Uterus (tissue), 4 donors: Measurements from ENCODE around the gene RPL19. TPM values are rescaled to one million over a fixed set of nuclear protein-coding genes. Genes with fewer than 3 reads are reported as not detected.

Experiments
- DNase-seq, 2 donors: peaks; one replicate each; pipeline ENCODE4 v3.0.0-alpha.2; 2019 to 2020
- H3K27ac ChIP-seq, 2 donors: fragments of 200-600 bp; sonication (generic); 1 replicate in 1 of 2; 2 replicates in 1 of 2; pipeline ENCODE4 v1.5.1; 2016 to 2018
- H3K27me3 ChIP-seq, 2 donors: fragments of 200-600 bp; sonication (generic); one replicate each; pipeline ENCODE4 v1.5.1; 2018 to 2019; ENCODE audit warnings: control low read depth in 1 of 2
- H3K36me3 ChIP-seq, 2 donors: fragments of 200-600 bp; sonication (generic); one replicate each; pipeline ENCODE4 v1.5.1; 2019; ENCODE audit warnings: control low read depth in 1 of 2
- H3K4me1 ChIP-seq, 2 donors: fragments of 200-600 bp; sonication (generic); one replicate each; pipeline ENCODE4 v1.5.1; 2018 to 2019; ENCODE audit warnings: control low read depth in 1 of 2
- H3K4me3 ChIP-seq, 2 donors: fragments of 200-600 bp; sonication (generic); 1 replicate in 1 of 2; 2 replicates in 1 of 2; pipeline ENCODE4 v1.5.1; 2018 to 2019; ENCODE audit warnings: mild to moderate bottlenecking in 1 of 2
- H3K9me3 ChIP-seq, 2 donors: fragments of 200-600 bp; sonication (generic); one replicate each; pipeline ENCODE4 v1.5.1; 2019; ENCODE audit warnings: control low read depth in 1 of 2
- CTCF ChIP-seq, 4 experiments: fragments of 200-600 bp in 2 of 4; fragments of 450-650 bp in 2 of 4; sonication (generic) in 2 of 4; IDR thresholded peaks; one replicate each; pipeline ENCODE4 v1.5.1; 2016 to 2019; ENCODE audit warnings: antibody characterized with exemption in 4 of 4, mild to moderate bottlenecking in 2 of 4, moderate library complexity in 1 of 4
- POLR2A ChIP-seq, 2 donors: fragments of 450-650 bp; IDR thresholded peaks; one replicate each; pipeline ENCODE4 v1.6.1; 2016; ENCODE audit warnings: antibody characterized with exemption in 2 of 2, mild to moderate bottlenecking in 1 of 2, moderate library complexity in 1 of 2
- intact Hi-C: fragments of 100-400 bp; cut with DNase I; formaldehyde crosslinking; loops from one replicate; pipeline ENCODE4 v1.15.1; 2023; ENCODE audit warnings: low total_unique reads
- total RNA-seq, 4 donors: library from RNA; depleted of rRNA in 3 of 4; stranded (reverse); fragments of >200 nt in 3 of 4; gene quantifications; one replicate each; pipeline versions ENCODE4 v1.1.0 to v1.2.4, GENCODE V29; 2014 to 2023
- donor health status: DM: yes; HTN: yes; CAD: no.

The RPL19 gene
- total RNA-seq, 4 donors from 2014 or later, result 1,469 to 5,936 (median 3,528) TPM

GRCh38 chr17:39222866-39223834 is 23.1 kb downstream of the RPL19 start:
- no peaks in the 10 kb centered on the region for H3K9me3 ChIP-seq
- no peak overlapping the region for H3K4me3 ChIP-seq
- no peak for DNase-seq
- H3K27me3 ChIP-seq, result no peaks in the 10 kb centered on the region
- TF ChIP-seq CTCF (IDR thresholded peaks at IDR 0.05) (no peak), POLR2A (IDR thresholded peaks at IDR 0.05) (no peak)
- H3K27ac ChIP-seq, result peak overlapping the region in 1 of 2 donors; percentile 76
- no peaks in the 10 kb centered on the region for H3K36me3 ChIP-seq
- H3K4me1 ChIP-seq, result peaks cover 0 to 3% of the 10 kb centered on the region in 2 donors
- intact Hi-C loops, result no loop called here

GRCh38 chr17:39223907-39224777 is 24.1 kb downstream of the RPL19 start:
- DNase-seq, result no peak
- Histone ChIP-seq H3K4me3 (peak overlapping the region in 1 of 2 donors; percentile 41), H3K27ac (peak overlapping the region in 1 of 2 donors; percentile 76), H3K27me3 (no peaks in the 10 kb centered on the region), H3K4me1 (peaks cover 0 to 3% of the 10 kb centered on the region in 2 donors), H3K36me3 (no peaks in the 10 kb centered on the region), H3K9me3 (no peaks in the 10 kb centered on the region)
- intact Hi-C loops, result no loop called here
- no peak for TF ChIP-seq CTCF (IDR thresholded peaks at IDR 0.05)
- no peak for TF ChIP-seq POLR2A (IDR thresholded peaks at IDR 0.05)

GRCh38 chr17:39224778-39225307 is 24.8 kb downstream of the RPL19 start:
- intact Hi-C loops, result no loop called here

GRCh38 chr17:39225308-39225958 is 25.4 kb downstream of the RPL19 start, which contains the start of gene STAC2:
Gene STAC2 (minus strand): TSS chr17:39225945. CDS start chr17:39225502, 443 bp downstream.
- Histone ChIP-seq H3K27me3 (no peaks in the 10 kb centered on the region), H3K4me1 (peaks cover 0 to 3% of the 10 kb centered on the region in 2 donors), H3K27ac (peak within 1 kb of the TSS; percentile 3 to 76), H3K4me3 (peak within 1 kb of the TSS; percentile 23 to 41), H3K36me3 (no peaks in the 10 kb centered on the region), H3K9me3 (no peaks in the 10 kb centered on the region)
- intact Hi-C loops, result no loop called here
- no peak for TF ChIP-seq POLR2A (IDR thresholded peaks at IDR 0.05)
- no peak for DNase-seq

More at GRCh38 chr17:39224778-39225307, 24.8 kb downstream of the RPL19 start:
- H3K27ac ChIP-seq, result peak overlapping the region; percentile 3 to 76
- H3K4me1 ChIP-seq, result peaks cover 0 to 3% of the 10 kb centered on the region in 2 donors
- TF ChIP-seq POLR2A (IDR thresholded peaks at IDR 0.05) (no peak), CTCF (IDR thresholded peaks at IDR 0.05) (no peak)
- peak overlapping the region; percentile 23 to 41 for H3K4me3 ChIP-seq
- DNase-seq, result no peak
- H3K36me3 ChIP-seq, result no peaks in the 10 kb centered on the region
- no peaks in the 10 kb centered on the region for H3K9me3 ChIP-seq
- H3K27me3 ChIP-seq, result no peaks in the 10 kb centered on the region
